HG02870 (cell line): Measurements from ENCODE around the gene DPF1.

Experiments
- ATAC-seq: cut with Tn5 transposase; IDR thresholded peaks from one replicate; pipeline ENCODE4 v1.9.1; 2021; ENCODE audit warnings: mild to moderate bottlenecking, moderate library complexity; ENCODE audit not compliant: unreplicated experiment

The DPF1 gene

DNA sequence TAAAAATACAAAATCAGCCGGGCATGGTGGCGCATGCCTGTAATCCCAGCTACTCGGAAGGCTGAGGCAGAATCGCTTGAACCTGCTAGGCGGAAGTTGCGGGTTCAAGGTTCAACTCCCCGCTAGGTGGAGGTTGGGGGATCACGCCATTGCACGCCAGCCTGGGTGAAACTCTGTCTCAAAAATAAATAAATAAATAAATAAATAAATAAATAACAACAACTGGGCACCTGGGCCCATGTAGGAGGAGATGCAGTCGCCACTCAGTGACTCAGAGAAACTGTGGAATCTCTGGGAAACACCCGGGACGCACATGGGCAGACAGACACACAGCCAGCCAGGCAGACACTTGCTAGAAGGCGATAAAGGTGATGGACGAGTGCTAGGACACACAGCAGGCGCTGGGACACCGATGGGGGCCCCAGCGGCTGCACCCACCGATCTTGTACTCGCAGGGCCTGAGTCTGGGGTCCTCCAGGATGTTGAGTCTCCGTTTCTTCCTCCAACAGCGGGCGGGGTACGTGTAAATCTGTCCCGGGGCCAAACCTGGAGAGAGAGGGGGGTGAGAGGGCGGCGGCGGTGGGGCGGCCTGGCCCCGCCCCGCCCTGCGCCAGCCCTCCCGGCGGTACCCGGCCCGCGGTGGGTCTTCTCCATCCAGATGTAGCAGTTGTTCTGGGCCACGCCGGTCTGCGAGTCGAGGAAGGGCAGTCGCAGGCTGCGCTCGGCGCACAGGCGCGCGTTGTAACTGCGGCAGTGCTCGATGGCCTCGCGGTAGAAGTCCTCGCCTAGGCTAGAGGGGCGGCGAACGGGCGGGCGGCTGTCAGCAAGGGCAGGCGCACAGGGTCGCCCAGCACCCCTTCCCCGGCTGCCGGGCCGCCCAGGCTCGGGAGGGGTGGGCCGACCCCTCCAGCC lies 1.8 kb downstream of the DPF1 start:
- ATAC-seq: no peak

DNA sequence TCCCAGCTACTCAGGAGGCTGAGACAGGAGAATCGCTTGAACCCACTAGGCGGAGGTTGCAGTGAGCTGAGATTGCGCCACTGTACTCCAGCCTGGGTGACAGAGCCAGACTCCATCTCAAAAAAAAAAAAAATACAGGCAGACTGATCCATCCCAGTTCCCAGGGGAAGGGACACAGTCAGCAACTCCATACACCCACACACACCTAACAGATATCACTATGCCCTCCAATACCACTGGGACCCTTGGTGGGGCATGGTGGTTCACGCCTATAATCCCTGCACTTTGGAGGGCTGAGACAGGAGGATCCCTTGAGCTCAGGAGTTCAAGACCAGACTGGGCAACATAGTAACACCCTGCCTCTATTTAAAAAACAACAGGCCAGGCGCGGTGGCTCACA lies 2.6 kb downstream of the DPF1 start:
- no peak for ATAC-seq

DNA sequence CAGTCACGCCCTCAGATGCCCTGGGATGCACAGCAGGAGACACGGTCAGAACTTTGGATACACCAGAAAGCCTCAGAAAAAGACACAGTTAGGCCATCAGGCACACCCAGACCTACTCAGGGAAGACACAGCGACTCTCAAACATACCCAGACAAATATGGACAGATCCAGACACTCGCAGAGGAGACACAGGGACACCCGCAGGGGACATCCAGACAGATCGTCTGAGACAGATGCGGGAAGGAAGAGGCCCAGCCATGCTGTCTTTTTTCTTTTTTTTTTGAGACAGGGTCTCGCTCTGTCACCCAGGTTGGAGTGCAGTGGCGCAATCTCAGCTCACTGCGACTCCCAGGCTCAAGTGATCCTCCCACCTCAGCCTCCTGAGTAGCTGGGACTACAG lies 4.8 kb downstream of the DPF1 start:
- no peak for ATAC-seq

DNA sequence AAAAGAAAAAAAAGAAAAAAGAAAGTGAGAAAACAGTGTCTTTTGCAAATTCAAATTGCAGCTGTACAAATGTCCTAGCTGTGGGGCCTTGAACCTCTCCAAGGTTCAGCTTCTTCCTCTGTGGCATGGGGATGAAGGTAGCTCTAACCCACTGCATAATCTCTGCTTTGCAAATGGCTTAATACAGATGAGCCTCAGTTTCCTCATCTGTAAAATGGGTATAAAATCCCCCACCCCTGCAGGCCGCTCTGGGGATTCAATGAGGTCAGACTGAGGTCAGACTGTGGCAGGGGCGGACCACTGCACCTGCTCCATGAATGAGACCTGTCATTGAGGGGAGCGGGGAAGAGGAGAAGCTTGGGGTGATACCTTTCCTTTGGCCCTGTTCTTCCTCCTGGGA lies 5.8 kb downstream of the DPF1 start:
- ATAC-seq: no peak

DNA sequence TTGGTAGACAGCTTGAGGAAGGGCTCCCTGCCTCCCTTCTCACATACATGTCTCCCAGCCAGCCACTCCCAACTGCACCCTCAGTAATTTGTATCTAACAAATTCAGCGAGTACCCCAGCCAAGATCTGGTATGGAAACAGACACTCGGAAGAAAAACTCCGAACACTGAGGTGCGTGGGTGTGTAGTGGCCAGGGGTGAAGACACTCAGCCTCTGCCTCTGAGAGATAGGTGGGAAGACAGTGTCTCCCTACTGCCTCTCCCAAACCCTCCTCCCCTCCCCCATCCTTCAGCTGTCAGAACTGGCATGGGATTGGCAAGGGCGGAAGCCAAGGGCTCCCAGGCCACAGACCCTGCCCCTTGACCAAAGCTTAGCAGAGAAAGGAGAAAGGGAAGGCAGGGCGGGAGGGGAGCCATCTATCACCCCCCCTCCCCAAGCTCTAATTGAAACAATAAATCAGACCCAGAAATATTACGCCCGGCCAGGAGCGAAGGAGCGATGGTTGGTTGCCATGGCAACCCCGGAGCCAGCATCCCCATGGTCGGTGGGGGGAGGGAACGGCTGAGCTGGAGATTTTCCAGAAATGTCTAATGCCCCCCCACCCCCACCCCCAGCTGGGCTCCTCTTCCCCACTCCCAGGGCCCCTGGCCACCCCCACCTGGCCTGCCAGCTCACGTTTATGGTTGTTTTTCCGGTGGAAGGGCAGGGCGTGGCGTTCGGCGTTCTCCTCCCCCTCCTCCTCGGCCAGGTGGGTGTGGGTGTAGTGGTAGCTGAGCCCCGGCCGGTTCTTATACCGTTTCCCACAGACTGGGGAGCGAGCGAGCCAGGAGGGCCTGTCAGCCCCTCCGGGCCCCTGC lies 7.0 kb downstream of the DPF1 start:
- no peak for ATAC-seq

DNA sequence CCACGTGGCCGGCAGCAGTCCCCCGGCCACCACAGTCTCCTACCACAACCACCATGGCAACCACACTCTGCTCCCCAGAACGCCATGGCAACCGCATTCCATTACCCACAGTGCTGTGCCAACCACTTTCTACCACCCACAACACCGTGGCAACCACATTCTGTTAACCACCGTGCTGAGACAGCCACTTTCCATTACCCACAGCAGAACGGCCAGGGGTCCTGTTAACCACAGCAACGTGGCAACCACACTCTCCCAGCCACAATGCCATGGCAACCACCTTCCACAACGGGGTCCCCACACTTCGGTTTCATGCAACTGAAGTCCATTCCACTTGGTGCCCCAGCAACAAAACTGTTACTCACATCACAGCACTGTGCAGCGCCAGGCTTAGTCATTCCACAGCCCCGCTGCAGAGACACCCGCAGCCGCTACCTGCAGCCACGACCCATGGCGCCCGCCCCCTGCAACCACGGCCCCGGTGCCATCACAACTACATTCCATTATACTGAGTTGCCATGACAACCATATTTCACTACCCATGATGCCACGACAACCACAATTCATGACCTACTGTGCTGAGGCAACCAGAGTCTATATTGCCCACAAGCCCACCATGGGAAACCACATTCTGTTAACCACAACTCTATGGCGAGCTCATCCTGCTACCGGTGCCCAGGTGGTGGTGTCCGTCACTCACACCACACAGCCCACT lies 10.0 kb downstream of the DPF1 start:
- ATAC-seq: peak; percentile 40

DNA sequence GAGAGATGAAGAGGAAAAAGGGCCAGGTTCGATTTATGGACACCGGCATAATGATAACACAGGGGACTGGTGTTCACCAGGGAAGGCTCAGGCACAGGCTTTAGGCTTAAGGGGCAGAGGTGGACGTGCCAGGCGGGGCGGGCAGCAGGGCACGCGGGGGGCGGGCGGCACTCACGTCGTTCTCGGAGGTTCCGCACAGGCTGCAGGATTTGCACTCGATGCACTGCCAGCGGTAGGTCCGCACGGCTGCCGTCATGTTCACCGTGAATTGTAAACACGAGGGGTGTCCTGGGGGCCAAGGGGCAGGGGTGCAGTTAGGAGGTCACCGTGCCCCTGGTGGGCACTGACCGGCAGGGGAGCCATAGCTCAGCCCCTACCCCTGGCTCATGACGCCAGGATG lies 10.6 kb downstream of the DPF1 start:
- no peak for ATAC-seq

DNA sequence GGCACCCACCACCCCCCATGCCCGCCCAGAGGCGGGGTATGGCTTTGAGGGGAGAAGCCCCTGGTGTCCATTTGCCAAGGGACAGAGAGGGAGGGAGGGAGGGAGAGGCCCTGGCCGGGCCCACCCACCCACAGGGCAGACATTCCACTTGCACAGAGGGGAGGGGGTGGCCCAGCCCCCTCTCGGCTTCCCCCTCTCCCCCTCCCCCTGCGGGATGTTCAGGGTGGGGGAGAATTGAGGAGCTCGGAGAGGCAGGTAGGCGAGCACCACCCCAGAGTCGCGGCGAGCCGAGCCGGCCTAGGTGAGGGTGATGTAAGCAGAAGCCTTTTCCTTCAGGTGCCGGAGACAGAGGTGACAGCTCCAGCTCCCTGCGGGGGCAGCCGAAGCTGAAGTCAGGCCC lies 12.3 kb downstream of the DPF1 start:
- ATAC-seq: no peak

DNA sequence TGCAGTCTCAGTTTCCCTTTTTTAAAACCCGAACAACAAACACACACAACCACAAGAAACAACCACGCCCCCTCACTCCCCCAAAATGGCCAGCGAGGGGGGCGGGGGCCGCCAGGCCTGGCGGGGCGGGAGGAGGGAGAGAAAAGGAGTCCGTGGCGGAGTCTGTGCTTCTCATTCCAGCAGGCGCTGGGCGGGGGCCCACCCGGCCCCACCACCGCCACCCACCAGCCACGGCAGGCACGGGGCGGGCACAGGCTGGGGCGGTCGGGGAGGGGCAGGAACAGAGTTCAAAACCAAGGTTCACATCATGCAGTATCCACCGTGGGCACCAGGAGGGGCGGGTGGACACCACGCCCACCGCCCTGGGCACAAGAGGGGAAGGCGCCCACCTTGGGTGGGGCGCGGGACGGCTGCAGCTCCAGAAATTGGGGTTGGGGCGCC lies 12.9 kb downstream of the DPF1 start:
- no peak for ATAC-seq

DNA sequence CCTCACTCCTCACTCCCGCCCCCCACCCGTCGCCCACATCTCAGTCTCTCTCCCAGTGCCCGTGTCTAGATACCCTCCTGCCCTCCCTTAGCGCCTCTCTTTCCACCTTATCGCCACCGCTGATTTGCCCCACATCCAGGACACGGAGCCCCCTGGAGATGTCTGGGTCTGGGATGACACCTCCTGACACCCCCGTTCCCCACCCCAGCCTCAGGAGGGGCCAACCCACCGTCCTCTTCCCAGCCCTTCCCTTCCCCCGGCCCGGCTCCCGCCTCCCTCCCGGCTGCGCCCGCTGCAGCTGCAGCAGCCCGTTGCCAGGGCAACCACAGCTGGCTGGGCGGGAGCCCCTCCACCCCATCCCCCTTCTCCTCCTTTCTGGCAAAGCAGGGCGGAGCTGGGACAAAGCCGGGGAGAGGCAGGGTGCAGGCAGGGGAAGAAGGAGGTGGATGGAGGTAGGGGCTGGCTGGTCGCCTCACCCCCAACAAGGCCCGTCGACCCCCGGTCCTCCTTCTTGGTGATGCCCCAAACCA lies 13.5 kb downstream of the DPF1 start:
- no peak for ATAC-seq

DNA sequence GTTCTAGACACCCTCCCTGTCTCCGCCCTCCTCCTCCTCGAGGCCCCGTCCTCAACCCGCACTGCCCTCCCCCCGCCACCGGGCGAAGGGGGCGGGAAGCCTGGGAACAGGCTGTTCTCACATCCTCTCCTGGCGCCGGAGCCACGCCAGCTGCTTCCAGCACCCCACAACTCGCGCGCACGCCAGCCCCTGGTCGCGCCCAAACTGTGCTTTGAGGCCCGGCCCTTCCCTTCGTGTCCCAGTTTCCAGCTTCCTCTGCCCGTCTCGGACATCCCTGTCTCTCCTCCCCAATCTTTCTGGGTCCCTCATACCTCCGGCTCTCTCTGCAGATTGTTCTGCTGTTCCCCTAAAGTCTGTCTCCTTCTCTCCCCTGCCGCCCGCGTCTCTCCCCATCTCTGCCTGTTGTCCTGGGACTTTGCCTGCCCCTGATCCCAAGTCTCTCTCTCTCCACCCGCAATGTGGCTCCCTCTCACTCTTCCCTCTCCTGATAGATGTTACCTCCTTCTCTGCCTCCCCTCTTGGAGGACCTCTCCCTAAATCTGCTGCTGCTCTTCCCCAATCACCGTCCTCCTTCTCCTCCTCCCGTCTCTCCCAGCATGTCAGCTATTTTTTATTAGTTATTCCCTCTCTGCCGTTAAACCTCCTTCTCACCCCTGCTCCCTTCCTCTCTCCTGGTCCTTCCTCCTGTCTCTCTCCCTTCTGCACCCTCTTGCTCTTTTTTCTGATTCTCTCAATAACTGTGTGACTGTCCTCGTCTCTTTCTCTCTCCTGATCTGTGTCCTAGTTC lies 14.2 kb downstream of the DPF1 start:
- no peak for ATAC-seq

DNA sequence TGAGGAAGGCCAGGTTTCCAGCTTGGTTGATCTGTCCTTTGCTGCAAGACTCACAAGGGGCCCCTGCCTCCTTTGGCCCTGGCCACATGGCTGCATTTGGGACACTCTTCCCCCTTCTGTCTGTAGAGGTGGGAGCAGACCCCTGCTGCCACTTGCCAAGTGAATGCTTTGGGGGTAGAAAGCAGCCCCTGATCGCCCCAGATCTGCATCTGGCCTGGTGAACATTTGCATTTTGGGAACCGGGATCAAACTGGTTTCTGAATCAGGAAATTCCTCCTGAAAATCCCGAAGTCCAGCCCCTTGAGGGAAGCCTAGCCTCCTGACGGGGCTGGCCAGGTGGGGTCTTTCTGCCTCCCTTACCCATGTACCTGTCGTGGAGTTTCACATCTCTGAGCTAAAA lies 14.9 kb downstream of the DPF1 start:
- no peak for ATAC-seq

DNA sequence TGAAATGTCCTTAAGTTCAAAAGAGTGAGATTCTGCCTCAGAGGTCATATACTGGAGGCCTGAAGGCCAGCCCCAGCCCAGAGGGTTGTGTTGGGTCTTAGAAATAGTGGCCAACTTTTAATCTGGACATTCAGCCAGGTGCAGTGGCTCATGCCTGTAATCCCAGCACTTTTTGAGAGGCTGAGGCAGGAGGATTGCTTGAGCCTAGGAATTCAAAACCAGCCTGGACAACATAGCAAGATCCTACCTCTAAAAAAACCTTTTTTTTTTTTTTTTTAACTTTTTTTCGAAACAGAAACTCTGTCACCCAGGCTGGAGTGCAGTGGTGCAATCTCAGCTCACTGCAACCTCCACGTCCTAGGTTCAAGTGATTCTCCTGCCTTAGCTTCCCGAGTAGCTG lies 15.5 kb downstream of the DPF1 start:
- ATAC-seq: no peak

DNA sequence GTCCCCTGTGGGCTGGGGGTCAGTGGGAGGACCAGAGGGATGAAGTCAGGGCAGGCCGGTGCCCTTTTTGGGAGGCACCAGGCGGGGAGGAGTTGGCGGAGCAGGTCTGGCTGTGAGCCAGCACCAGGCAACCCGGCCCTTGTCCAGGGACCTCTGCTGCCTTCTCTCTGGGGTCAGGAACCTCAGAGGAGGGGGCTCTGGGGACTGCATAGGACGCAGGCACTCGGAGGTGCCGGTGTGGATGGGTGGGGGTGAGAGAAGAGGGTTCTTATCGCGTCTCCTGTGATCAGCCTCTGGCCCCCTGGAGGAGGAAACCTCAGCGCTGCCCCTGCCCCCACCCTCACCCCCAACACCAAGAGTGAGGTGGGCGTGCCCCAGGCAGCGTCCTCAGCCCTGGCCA lies 16.5 kb downstream of the DPF1 start:
- no peak for ATAC-seq

DNA sequence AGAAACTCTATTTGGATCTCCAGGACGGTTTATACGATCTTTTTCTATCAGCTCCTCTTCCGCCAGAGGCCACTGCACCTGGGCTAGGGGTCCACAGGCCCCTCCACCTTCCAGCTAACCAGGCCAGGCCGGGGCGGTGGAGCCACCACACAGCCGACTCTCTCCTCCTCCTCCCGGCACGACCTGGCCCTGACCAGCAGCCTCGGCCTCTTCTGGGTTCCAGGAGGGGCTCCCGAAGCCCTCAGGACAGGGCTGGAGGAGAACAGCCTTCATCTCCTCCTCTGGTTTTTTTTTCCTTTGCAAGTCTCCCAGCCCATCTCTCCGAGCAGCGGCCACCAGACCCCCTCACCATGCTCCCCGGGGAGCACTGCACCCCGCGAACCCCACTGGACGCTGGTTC lies 17.1 kb downstream of the DPF1 start:
- no peak for ATAC-seq

DNA sequence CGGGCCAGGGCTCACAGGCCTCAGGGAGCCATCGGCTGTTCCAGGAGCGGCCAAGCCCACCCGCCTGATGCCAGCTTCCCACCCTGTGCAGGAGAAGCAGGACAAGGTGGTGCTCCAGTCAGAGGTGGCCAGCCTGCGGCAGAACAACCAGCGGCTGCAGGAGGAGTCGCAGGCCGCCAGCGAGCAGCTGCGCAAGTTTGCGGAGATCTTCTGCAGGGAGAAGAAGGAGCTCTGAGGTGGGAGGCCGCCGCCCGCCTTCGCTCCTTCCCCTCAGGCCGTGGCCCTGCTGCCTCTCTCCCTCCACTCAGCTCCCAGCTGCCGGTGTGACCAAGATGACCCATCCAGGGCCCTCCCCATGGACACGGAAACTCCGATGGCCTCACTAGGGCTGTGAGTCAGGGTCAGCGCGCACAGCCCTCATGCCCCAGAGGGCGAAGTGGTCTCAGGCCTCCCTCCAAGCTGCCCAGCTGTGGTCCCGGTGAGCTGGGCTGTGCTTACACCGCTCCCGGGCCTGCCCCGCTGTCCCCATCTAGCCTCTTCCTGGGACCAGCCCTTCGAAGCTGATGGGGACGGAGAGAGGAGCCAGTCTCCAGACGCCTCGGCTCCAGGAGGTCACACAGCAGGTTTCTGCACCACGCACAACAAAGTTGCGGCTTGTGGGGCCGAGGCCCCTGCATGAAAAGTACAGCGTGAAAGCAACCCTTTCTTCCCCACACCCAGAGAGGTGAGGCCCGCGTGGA lies 17.8 kb downstream of the DPF1 start:
- ATAC-seq: no peak

DNA sequence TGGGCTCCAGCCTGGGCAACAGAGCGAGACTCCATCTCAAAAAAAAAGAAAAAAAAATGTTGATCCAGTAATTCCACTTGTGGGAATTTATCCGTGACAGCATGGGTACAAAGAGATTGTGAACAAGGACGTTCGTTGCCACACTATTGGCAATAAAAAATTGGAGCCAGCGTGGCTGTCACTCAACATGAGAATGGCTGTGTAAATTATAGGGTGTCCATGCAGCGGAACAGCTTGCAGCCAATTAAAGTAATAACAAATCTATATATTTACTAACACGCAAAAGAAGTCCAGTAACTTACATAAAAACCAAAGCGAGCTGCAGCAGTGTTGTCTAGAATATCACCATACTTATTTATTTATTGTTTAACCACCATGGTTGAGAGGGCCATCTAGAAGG lies 19.3 kb downstream of the DPF1 start:
- ATAC-seq: no peak

DNA sequence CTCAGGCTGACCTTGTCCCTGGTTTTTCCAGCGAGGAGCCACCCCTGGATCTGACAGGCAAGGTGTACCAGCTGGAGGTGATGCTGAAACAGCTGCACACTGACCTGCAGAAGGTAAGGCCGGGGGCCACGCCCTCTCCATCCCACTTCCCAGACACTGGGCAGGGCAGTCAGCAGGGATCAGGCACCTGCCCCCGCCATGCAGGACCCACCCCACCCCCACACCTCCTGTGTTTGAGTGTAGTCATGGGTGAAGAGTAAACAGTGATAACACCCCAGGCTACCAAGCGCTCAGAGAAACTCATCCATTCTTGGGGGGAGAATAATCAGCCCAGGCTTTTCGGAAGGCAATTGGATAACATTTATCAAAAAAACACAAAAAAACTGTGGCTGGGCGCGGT lies 19.9 kb downstream of the DPF1 start:
- no peak for ATAC-seq

DNA sequence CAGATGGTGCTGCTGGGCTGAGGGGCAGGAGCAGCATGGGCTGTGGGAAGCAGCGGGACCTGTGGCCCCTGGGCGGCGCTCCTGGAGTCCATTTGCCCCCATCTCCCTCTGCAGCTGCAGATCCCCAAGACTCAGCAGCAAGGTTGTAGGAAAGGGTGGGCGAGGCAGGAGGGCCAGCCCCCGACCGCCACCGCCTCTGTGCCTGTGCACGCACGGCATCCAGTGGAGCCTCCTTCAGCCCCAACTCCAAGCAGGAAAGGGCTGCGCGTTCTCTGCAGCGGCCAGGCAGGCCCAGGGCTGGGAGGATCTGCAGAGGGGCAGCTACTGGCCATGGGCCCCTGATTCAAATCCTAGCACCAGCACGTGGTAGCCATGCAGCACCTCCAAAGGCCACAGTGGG lies 20.8 kb downstream of the DPF1 start:
- ATAC-seq: no peak

DNA sequence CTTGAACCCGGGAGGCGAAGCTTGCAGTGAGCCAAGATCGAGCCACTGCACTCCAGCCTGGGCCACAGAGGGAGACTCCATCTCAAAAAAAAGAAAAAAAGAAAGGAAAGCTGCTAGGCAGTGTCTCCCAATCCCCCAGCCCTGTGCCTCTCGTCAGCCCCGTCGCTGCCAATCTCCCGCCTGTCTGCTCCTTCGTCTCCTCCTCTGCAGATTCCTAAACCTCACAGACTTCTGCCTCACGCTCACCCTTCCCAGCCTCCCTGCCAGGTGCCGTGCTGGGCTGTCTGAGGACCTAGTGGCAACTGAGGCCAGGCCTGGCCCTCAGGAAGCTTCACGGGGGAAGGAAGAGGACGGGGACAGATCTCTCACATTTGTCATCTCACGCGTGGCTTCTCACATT lies 21.5 kb downstream of the DPF1 start:
- ATAC-seq: no peak
